Endothelial cell of umbilical vein (primary cell): ENCODE results near the gene MYH8. TPM values are rescaled to one million over a fixed set of nuclear protein-coding genes. Genes with fewer than 3 reads are reported as not detected.

Source experiments
- BruUV-seq: library from RNA; stranded (reverse); fragments of 400-500 nt; replicated peaks from 2 replicates; lab custom pipeline; 2021; lab: Mats Ljungman, UMichigan
- CTCF ChIA-PET: fragments of 300-600, 350-600 bp; sonication (Branson Sonifier 250); formaldehyde crosslinking; loops from one replicate; lab custom pipeline; 2021; ENCODE audit warnings: antibody characterized with exemption, inconsistent platforms; lab: Charles Lee
- POLR2A ChIA-PET: fragments of 300-600, 350-600 bp; sonication (Branson Sonifier 250); formaldehyde crosslinking; loops from one replicate; lab custom pipeline; 2021; ENCODE audit warnings: antibody characterized with exemption, inconsistent platforms; lab: Charles Lee
- DNase-seq: peaks from one replicate; pipeline ENCODE4 v3.0.0-alpha.2; 2011; ENCODE audit warnings: low read depth, low spot score
- FAIRE-seq: peaks from 2 replicates; lab custom pipeline; 2011; peaks lifted over from hg19 to GRCh38; lab: Jason Lieb, UNC
- H2AFZ ChIP-seq: 2 replicates; pipeline ENCODE4 v1.6.0; 2012; ENCODE audit warnings: low read depth, low read length, control low read depth, inconsistent platforms
- H3K27ac ChIP-seq: 2 replicates; pipeline ENCODE4 v1.5.1; 2011; ENCODE audit warnings: low read depth, mild to moderate bottlenecking, control low read depth, low read length, moderate library complexity; ENCODE audit not compliant: insufficient read depth
- H3K27me3 ChIP-seq, 2 experiments: 2 replicates each; pipeline versions ENCODE4 v1.6.0 to v1.6.1; 2011; ENCODE audit warnings: low read length in 2 of 2, mixed read lengths in 1 of 2; ENCODE audit not compliant: control insufficient read depth in 2 of 2, insufficient read depth in 2 of 2
- H3K36me3 ChIP-seq, 2 experiments: 2 replicates in 1 of 2; 3 replicates in 1 of 2; pipeline ENCODE4 v1.5.1; 2011; ENCODE audit warnings: low read length in 2 of 2, mild to moderate bottlenecking in 1 of 2, moderate library complexity in 1 of 2; ENCODE audit not compliant: control insufficient read depth in 2 of 2, insufficient read depth in 2 of 2; ENCODE audit errors: extremely low read depth in 1 of 2
- H3K4me1 ChIP-seq: 3 replicates; pipeline ENCODE4 v1.5.1; 2011; ENCODE audit warnings: mild to moderate bottlenecking, low read length; ENCODE audit not compliant: control insufficient read depth, insufficient read depth; ENCODE audit errors: extremely low read depth
- H3K4me2 ChIP-seq: 2 replicates; pipeline ENCODE4 v1.6.1; 2011; ENCODE audit warnings: low read length, control low read depth, mixed read lengths; ENCODE audit not compliant: insufficient read depth
- H3K4me3 ChIP-seq, 3 experiments: fragments of 200-600 bp in 1 of 3; sonication (generic), shearing (Covaris generic) in 1 of 3; replicated peaks in 1 of 3; 2 replicates each; pipeline ENCODE4 v1.5.1; 2011 to 2016; ENCODE audit warnings: control low read depth in 3 of 3, low read length in 3 of 3, mild to moderate bottlenecking in 2 of 3, inconsistent platforms in 1 of 3, low read depth in 1 of 3, moderate library complexity in 1 of 3; ENCODE audit not compliant: insufficient read depth in 1 of 3
- H3K79me2 ChIP-seq: 2 replicates; pipeline ENCODE4 v1.6.0; 2012; ENCODE audit warnings: low read length, inconsistent platforms; ENCODE audit not compliant: control insufficient read depth, insufficient read depth
- H3K9ac ChIP-seq: replicated peaks from 2 replicates; pipeline ENCODE3; 2011; ENCODE audit warnings: low read length, control low read depth; ENCODE audit not compliant: insufficient read depth; ENCODE audit errors: extremely low read depth
- H3K9me1 ChIP-seq: replicated peaks from 3 replicates; pipeline ENCODE4 v1.6.0; 2011; ENCODE audit warnings: mild to moderate bottlenecking, low read length; ENCODE audit not compliant: control insufficient read depth, insufficient read depth; ENCODE audit errors: extremely low read depth
- H3K9me3 ChIP-seq: replicated peaks from 2 replicates; pipeline ENCODE4 v1.5.1; 2012; ENCODE audit warnings: low read length, inconsistent platforms; ENCODE audit not compliant: control insufficient read depth, insufficient read depth
- H4K20me1 ChIP-seq: replicated peaks from 2 replicates; pipeline ENCODE3; 2011; ENCODE audit warnings: mild to moderate bottlenecking, low read length; ENCODE audit not compliant: control insufficient read depth, insufficient read depth; ENCODE audit errors: extremely low read depth
- CTCF ChIP-seq, 2 donors: IDR thresholded peaks; 1 replicate in 1 of 2; 2 replicates in 1 of 2; pipeline ENCODE4 v1.5.1; 2011; ENCODE audit warnings: low read length in 2 of 2, mild to moderate bottlenecking in 2 of 2, moderate library complexity in 2 of 2, control low read depth in 1 of 2, inconsistent platforms in 1 of 2, low read depth in 1 of 2; ENCODE audit not compliant: insufficient read depth in 1 of 2; ENCODE audit errors: extremely low read depth in 1 of 2
- GATA2 ChIP-seq: IDR thresholded peaks from 2 replicates; pipeline ENCODE4 v1.7.0; 2011; ENCODE audit warnings: low read depth, mild to moderate bottlenecking, moderate library complexity, mixed read lengths, low read length; ENCODE audit not compliant: insufficient read length, insufficient read depth
- JUN ChIP-seq: IDR thresholded peaks from 2 replicates; pipeline ENCODE4 v1.6.1; 2011; ENCODE audit warnings: borderline replicate concordance, low read depth; ENCODE audit not compliant: insufficient read length, insufficient read depth
- MAX ChIP-seq: IDR thresholded peaks from 2 replicates; pipeline ENCODE4 v1.6.1; 2011; ENCODE audit not compliant: insufficient read depth, insufficient read length
- MYC ChIP-seq: IDR thresholded peaks from one replicate; pipeline ENCODE4 v1.6.1; 2011; ENCODE audit warnings: mild to moderate bottlenecking, low read depth, low read length
- POLR2A ChIP-seq: IDR thresholded peaks from 2 replicates; pipeline ENCODE4 v1.6.1; 2012; ENCODE audit warnings: low read depth, mild to moderate bottlenecking, control low read depth, low read length
- POLR2AphosphoS5 ChIP-seq: IDR thresholded peaks from 2 replicates; pipeline ENCODE4 v1.6.1; 2012; ENCODE audit warnings: low read depth, mild to moderate bottlenecking, control low read depth, low read length, moderate library complexity; ENCODE audit not compliant: insufficient read depth
- dilution Hi-C: fragments of 300-500 bp; cut with MboI; formaldehyde crosslinking; loops from one replicate; pipeline ENCODE4 v1.15.0; 2019; ENCODE audit warnings: low sequenced_read_pairs; ENCODE audit not compliant: extremely low pct_ligation_motif_present
- intact Hi-C: fragments of 100-400 bp; cut with micrococcal nuclease; formaldehyde crosslinking; loops from one replicate; pipeline ENCODE4 v1.10.0; 2022
- polyA plus RNA-seq, 4 experiments: library from polyadenylated mRNA; depleted of rRNA in 3 of 4; stranded (reverse) in 3 of 4; unstranded in 1 of 4; fragments of >200 nt; gene quantifications; 2 replicates each; pipeline versions ENCODE4 v1.2.1 to v1.2.3, GENCODE V29; 2011 to 2012; ENCODE audit warnings: missing spikeins in 1 of 4
- total RNA-seq: library from RNA; stranded (reverse); gene quantifications from 2 replicates; pipeline ENCODE4 v1.2.3, GENCODE V29; 2021

Gene MYH8
- total and polyA plus RNA-seq, 2 donors (not counting 3 experiments of a cell fraction or from before 2014, with no cell fraction given) = not detected

- H4K20me1 ChIP-seq = no peaks in the 10 kb centered on the region
- H3K79me2 ChIP-seq = no peaks in the 10 kb centered on the region
- H3K9me1 ChIP-seq = no peaks in the 10 kb centered on the region
- POLR2A ChIA-PET = no interaction called here
- no peaks in the 10 kb centered on the region for H3K4me1 ChIP-seq
- no peak overlapping the region for H3K9ac ChIP-seq
- H3K4me2 ChIP-seq = no peak overlapping the region
- CTCF ChIA-PET = no interaction called here
- H3K27me3 ChIP-seq = no peaks in the 10 kb centered on the region
- no peaks in the 10 kb centered on the region for H3K36me3 ChIP-seq
- H2AFZ ChIP-seq = no peak overlapping the region
- BruUV-seq = no TSS peak
- FAIRE-seq = no peak
- no peak for TF ChIP-seq MAX
- TF ChIP-seq CTCF (IDR thresholded peaks at IDR 0.05; ENCODE audit: extremely low read depth in 1 of 2, insufficient read depth in 1 of 2, low read depth in 1 of 2, low read length in 2 of 2) = no peak
- no peak for TF ChIP-seq POLR2AphosphoS5
- no peak for TF ChIP-seq POLR2A
- no peak for TF ChIP-seq MYC
- TF ChIP-seq JUN = no peak
- TF ChIP-seq GATA2 = no peak
- no peak overlapping the region for H3K4me3 ChIP-seq
- intact Hi-C loops (no loop called here), dilution Hi-C loops (no loop called here)
- DNase-seq = no peak
- no peak overlapping the region for H3K27ac ChIP-seq
- no peaks in the 10 kb centered on the region for H3K9me3 ChIP-seq
Measured at GRCh38 chr17:10428781-10429180, 7.0 kb upstream of the MYH8 start.
